Panc1 (cell line): ENCODE measurements around the gene CLCNKA.

Experiments used
- SIN3A ChIP-seq: IDR thresholded peaks from 2 replicates; pipeline ENCODE4 v1.6.1; 2012; ENCODE audit warnings: low read depth, mild to moderate bottlenecking, low read length, moderate library complexity, borderline replicate concordance; ENCODE audit not compliant: insufficient read depth
- TF ChIP-seq, protein P1 (sequence below): fragments of 450-650 bp; IDR thresholded peaks from 2 replicates; pipeline ENCODE4 v1.5.1; 2017; ENCODE audit warnings: mild to moderate bottlenecking

GRCh38 chr1:15998929-15999328 lies 22.9 kb upstream of the CLCNKA start:
- TF ChIP-seq, protein P1, sequence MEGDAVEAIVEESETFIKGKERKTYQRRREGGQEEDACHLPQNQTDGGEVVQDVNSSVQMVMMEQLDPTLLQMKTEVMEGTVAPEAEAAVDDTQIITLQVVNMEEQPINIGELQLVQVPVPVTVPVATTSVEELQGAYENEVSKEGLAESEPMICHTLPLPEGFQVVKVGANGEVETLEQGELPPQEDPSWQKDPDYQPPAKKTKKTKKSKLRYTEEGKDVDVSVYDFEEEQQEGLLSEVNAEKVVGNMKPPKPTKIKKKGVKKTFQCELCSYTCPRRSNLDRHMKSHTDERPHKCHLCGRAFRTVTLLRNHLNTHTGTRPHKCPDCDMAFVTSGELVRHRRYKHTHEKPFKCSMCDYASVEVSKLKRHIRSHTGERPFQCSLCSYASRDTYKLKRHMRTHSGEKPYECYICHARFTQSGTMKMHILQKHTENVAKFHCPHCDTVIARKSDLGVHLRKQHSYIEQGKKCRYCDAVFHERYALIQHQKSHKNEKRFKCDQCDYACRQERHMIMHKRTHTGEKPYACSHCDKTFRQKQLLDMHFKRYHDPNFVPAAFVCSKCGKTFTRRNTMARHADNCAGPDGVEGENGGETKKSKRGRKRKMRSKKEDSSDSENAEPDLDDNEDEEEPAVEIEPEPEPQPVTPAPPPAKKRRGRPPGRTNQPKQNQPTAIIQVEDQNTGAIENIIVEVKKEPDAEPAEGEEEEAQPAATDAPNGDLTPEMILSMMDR = no peak
- TF ChIP-seq SIN3A = no peak
